Sciatic nerve (tissue), 2 donors: ENCODE data around the gene RAET1E. TPM values are rescaled to one million over a fixed set of nuclear protein-coding genes. Genes with fewer than 3 reads are reported as not detected.
"Not testable (repeated sequence)": the region's sequence is repeated elsewhere in the genome, so short reads cannot be mapped to it uniquely, and the experiment has no call there.

Experiments used
- ATAC-seq: fragments of 200-7000 bp; cut with Tn5 transposase; one replicate; pipeline ENCODE4 v1.9.1; 2020; ENCODE audit warnings: mild to moderate bottlenecking, moderate library complexity
- DNase-seq: peaks from one replicate; pipeline ENCODE4 v3.0.0-alpha.2; 2020; ENCODE audit warnings: low spot score
- intact Hi-C: fragments of 100-400 bp; cut with DNase I; formaldehyde crosslinking; loops from one replicate; pipeline ENCODE4 v1.14.2; 2022
- total RNA-seq: library from RNA; stranded (reverse); fragmentation: NEBNext Ultra II Directional; extraction: Animal tissue kit (Norgen Biotek cat#: 25700); gene quantifications from one replicate; pipeline ENCODE4 v1.2.1, GENCODE V29; 2021
- donor health status: DM: no; HTN: no; CAD: no.
- donor health status: DM: no; HTN: no; CAD: no.

The RAET1E gene
- total RNA-seq, 1 donor from 2014 or later, result 0.80 TPM

DNA sequence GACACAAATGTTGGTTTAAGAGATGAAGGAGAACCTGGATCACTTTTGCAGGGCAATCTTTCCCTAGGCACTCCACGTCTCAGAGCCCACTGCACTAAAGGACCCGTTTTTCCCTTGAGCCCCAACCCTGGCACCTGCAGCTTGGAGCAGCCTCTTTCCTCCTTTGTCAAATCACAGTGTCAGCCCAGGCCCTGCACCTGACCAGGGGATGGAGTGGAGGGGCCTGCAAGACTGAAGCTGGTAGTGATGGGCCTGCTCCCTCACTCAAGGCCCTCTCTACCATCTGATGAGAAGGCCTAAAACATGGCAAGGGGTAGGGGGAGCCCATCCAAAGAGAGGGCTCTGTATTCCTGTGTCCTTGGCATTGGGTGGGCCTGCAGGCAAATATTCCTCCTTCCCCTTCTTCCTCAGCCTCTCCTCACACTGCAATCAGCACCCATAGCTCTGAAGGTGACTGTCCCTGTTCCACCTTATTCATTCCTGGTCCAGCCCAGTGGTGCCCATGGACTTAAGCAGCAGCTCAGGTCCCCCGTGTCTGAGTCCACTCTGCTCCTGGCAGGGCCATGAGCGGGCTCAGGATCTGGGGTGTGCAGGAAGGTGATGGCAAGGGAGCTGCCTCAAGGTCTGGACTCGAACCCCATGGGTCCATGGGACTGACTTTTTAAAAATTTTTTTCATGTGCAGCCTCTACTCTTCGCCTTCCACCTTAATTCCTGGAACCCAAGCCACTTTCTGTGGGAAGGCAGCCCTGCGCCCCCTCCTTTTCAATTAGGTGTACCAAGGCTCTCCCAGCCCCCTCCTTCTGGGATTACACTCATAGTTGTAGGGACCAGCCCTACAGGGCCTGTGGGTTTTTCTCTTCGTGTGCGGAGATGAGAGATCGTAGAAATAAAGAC, 18.3 kb upstream of the RAET1E start:
- ATAC-seq, result no peak
- intact Hi-C loops, result no loop called here
- peak; percentile 28 for DNase-seq

DNA sequence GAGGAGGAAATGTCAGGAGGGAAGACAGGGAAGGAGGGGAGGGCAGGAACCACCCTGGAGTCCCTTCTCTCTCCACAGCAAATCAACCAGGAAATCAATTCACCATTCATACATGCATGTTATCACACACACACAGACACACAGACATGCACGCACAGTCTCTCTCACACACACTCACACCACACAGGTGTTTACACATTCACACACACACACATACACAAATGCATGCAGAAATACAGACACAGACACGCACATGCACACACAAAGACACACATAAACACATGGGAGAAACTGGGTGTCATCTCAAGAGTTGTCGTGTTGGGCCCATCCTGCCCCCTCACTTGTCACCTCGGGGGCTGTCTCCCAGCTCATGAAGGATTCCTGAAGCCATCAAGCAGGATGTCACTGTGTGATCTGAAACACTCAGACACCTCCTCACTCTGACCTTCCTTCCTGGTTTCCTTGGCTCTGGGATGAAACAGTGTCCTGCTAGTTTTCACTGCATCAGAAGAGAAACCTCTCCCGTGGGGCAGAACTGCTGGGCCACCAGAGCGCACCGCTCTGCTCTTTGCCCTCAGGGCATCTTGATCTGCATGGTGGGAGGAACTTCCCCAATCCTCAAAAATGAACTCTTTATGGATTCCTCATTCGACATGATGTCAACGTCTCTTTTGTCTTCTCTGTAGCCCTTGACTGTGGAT, 15.8 kb upstream of the RAET1E start:
- ATAC-seq (no peak), DNase-seq (peak; percentile 35)
- intact Hi-C loops, result no loop called here

GRCh38 chr6:149913085-149913484, 15.2 kb upstream of the RAET1E start:
- intact Hi-C loops, result no loop called here
- DNase-seq (no peak), ATAC-seq (no peak)

DNA sequence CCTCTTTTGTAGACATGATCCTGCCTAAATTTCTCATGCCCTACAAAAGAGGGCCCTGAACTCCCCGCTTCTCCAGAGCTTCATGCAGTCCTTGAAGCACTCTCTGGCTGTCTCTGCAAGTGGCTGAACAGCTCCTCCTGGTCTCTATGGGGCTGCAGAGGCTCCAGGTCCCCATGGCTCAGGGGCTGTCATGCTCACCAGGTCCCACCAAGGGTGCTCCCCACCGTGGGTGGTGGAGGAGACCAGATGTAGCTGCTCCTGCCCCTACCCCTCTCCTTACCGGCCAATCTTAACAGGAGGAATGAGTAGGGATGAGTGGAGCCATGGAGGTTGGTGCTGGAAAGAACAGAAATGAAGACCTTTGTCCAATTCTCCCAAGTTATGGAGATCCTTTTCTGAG, 14.8 kb upstream of the RAET1E start:
- intact Hi-C loops, ATAC-seq, DNase-seq: not testable (repeated sequence)

DNA sequence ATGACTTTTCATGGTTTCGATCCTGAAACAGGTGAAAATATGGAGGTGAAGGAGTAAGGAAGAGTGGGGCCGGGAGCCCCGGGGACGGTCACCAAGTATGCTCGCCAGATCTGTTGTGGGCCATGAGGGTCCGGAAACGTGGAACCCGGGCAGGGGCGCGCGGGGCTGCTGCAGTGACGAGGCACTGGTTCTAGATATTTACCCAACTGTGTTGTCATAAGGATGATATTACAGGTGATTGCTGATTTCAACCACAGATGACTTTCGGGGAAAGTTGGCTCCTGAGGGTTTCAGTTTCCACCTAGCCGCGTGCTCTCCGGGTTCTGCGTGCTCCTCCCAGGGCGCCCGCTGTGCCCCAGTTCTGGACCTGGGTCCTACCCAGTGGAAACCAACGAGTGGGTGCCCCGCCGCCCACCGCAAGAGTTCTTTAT, 12.8 kb upstream of the RAET1E start:
- ATAC-seq (no peak), DNase-seq (no peak)
- intact Hi-C loops, result no loop called here

DNA sequence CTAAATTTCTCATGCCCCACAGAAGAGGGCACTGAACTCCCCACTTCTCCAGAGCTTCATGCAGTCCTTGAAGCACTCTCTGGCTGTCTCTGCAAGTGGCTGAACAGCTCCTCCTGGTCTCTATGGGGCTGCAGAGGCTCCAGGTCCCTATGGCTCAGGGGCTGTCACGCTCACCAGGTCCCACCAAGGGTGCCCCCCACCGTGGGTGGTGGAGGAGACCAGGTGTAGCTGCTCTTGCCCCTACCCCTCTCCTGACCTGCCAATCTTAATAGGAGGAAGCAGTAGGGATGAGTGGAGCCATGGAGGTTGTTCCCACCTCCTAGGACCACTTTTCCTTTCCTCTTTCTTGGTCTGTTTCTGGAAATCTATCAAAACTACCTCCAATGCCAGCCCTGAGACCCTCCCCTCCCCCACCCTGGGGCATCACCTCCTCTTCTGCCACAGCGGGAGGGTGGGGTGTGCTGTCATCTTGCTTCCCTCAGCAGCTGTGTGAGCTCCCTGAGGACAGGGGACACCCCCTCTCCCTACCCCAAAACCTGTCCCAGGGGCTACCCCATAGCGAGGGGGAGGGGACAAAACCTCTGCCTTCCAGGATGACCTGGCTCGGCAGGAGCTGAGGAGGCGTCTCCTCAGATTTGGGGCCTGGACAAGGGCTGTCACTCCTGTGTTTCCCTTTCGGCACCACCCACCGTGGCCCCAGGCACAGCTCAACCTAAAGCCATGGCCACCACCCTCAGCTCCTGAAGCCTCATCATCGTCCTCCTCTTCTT, 12.0 kb upstream of the RAET1E start:
- ATAC-seq, result no peak
- intact Hi-C loops, result no loop called here
- peak; percentile 27 for DNase-seq

DNA sequence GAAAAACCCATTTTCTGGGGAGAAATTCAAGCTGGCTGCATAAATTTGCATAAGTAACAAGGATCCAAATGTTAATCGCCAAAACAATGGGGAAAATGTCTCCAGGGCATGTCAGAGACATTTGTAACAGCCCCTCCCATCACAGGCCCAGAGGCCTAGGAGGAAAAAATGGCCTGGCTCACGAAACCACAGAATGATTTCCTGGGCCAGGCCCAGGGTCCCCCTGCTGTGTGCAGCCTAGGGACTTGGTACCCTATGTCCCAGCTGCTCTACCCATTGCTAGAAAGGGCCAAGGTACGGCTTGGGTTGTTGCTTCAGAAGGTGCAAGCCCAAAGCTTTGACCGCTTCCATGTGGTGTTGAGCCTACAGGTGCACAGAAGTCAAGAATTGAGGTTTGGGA, 10.6 kb upstream of the RAET1E start:
- intact Hi-C loops, ATAC-seq: not testable (repeated sequence)
- peak; percentile 39 for DNase-seq

DNA sequence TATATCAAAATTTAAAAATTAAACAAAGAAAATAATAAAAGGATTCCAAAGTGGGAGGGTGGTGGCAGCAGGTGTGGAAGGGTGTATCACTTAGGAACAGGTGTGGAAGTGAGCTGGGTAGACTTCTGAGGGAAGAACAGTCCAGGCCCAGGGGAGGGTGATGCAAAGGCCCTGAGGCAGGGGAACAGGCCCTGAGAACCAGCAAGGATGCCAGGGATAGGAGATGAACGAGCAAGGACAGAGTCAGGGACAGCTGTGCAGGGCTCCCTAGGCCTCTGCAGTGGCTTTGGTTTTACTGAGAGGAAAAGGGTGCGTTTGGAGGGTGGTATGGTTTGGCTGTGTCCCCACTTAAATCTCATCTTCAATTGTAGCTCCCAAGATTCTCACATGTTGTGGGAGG, 9.4 kb upstream of the RAET1E start:
- DNase-seq (no peak), ATAC-seq (no peak)
- intact Hi-C loops, result no loop called here

DNA sequence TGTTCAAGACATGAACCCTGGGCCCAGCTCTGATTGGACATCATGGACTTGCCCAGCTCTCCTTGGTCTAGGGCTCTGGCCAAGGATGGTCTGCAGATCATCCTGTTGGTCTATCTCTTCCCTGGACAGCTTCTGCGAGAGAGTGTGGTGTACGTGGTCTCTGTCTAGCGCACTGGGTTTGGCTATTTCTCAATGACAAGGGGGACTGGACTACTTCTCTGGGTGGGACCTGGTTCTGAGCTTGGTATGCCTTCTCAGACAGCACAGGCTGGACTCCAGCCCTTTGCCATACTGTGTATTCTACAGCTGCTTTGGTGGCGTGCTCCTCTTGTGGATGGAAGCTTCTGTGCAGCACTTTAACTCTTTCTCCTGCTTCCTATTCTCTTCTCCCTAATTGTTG, 8.5 kb upstream of the RAET1E start:
- DNase-seq (no peak), ATAC-seq (no peak)
- intact Hi-C loops, result no loop called here

- peak; percentile 54 for DNase-seq
- ATAC-seq, result no peak
- intact Hi-C loops, result no loop called here
Observed at GRCh38 chr6:149905911-149906371, 8.0 kb upstream of the RAET1E start.

DNA sequence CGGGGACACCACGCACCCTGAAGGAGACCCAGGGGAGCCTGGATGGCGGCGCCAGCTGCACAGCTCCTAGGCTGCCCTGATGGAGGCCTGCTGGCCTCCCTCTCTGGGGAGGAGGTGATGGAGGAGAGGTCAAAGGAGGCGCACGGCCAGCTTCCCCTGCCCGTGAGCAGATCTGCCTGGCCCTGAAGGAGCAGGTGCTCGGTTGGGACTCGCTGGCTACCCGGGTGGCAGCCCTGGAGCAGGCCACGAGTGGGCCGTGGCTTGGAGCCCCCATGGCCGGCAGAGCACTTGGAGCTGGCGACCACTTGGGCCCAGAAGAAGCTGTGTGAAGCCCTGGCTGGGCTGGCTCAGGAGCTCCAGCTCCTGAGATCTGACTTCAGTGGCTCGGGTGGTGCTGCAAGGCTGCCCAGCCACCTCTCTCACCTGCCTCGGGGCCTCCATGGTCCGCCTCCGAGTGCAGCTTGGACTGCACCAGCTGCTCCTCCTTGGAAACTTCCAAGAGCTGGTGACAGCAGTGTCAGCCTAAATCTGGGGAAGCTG, 7.5 kb upstream of the RAET1E start:
- peak; percentile 42 for DNase-seq
- peak; percentile 42 for ATAC-seq

DNA sequence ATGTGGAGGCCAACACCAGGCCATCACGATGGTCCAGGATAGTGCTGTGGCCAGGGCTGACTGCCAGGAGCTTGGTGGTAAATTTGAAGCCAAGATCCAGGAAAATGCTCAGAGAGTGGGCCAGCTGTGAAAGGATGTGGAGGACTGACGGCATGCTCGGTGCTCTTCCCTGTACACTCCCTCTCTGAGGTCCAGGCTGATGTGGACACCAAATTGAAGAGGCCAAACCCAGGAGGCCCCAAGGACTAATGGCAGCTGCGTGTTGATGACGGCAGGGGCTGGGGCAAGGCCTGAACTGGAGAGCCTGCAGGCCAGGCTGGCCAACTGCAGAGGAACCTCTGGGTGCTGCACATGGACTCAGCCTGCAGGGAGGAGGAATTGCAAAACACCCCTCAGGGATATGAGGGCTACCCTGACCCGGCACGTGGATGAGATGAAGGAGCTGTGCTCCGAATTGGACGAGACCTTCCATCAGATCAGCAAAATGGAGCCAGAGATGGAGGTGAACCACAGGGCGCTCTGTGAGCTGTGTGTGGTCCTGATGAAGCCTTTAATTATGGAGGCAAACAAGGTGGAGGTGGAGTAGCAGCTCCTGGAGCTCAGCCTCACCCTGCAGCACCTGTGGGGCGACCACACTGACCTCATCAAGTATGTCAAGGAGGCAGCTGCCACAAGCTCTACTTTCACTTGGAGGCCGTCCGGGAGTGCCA, 6.9 kb upstream of the RAET1E start:
- ATAC-seq (peak; percentile 28), DNase-seq (peak; percentile 34)
- intact Hi-C loops, result no loop called here

More for the DNA sequence above, 7.5 kb upstream of the RAET1E start:
- intact Hi-C loops, result no loop called here

DNA sequence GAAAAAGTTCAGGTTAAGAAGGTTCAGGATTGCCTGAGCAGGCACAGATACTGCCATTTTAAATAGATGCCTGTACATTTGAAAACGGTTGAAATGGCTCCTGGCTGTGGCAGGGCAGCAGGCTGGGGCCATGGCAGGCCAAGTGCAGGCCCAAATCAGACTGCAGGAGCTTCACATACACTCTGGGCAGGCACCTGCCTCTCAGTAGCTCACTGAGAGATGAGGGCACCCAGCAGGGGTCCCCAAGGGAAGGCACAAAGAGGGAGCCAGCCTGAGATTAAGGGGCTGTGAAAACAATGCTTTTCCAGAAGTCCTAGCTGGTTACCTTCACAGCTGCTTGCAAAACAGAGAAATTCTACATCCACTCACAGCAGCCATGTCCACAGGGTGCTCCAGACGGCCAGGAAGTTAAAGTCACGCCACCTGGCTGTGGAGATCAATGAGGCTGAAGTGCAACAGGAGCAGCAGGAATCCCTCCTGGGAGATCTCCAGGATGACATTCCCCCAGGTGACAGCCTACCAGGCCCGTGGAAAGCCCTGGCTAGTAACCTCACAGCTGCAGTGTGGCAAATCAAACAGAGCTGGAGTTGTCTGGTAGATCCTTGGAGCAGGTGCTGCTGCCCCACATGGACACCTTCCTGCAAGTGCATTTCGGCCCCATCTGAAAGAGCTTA, 6.2 kb upstream of the RAET1E start:
- intact Hi-C loops, result no loop called here
- ATAC-seq, result no peak
- no peak for DNase-seq

DNA sequence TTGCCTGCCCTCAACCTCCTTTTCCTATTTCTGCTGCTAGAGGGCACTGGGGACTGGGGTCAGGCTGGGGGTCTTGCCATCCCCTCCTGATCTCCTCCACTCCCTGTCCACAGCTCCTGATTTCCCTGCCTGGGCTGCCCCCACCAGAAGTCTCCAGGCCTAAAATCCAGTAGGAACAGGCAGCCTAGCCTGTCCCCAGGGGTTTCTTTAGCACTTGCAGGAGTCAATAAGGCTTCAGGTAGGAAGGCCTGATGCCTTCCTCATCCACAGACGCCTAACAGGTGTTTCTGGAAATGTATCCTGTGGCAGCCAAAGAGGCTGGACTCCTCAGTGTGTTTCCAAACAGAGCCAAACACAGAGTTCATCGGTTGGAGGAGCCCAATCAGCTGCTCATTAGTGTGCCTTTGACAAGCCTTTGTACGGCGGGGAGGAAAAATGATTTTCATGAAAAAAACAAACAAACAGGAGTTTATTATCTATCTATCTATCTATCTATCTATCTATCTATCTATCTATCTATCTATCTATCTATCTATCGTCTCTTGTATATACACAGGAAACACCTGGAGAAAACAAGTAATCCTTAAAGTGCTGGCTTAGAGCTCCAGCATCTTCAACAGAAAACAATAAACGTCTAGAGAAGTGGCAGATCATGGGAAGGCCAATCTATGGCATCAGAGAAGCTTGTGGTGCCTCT, 3.7 kb upstream of the RAET1E start:
- ATAC-seq (no peak), DNase-seq (no peak)
- intact Hi-C loops, result no loop called here

GRCh38 chr6:149900620-149901443, 2.9 kb upstream of the RAET1E start:
- ATAC-seq (no peak), DNase-seq (peak; percentile 48)
- intact Hi-C loops, result no loop called here

DNA sequence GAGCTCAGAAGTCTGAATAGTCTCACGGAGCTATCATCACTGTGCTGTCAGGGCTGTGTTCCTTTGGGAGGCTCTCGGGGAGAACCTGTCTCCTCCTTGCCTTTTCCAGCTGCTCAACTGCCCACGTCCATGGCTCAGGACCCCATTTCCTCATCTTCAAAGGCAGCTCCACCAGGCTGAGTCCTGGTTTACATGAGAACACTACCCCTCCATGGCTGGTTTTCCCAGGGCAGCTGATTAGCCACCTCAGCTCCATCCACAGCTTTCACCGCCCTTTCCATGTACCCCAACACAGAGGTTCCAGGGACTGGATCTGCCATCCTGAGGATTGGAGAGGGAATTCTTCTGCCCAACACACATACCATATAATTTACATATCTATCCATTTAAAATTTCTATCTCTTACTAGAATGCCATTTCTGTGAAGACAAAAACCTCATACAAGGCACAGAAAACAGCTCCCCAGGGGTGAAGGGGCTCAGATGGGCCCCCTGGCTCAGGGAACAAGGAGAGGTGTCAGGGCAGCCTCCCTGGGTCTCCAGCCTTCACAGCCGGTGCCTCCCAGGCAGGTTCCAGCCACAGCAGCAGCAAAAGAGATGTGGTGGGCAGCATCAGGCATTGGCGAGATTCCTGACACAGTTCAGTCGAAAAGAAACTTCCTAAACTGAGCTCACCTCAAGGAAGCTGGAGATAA, 2.2 kb upstream of the RAET1E start:
- intact Hi-C loops, result no loop called here
- ATAC-seq (no peak), DNase-seq (peak; percentile 39)
